ENCODE measurements around the gene MEFV.
"Not testable (repeated sequence)": the region's sequence is repeated elsewhere in the genome, so short reads cannot be mapped to it uniquely, and the experiment has no call there.

The MEFV gene

GRCh38 chr16:3214904-3215600, 41.4 kb downstream of the MEFV start:
- DNase-seq: no peak

DNA sequence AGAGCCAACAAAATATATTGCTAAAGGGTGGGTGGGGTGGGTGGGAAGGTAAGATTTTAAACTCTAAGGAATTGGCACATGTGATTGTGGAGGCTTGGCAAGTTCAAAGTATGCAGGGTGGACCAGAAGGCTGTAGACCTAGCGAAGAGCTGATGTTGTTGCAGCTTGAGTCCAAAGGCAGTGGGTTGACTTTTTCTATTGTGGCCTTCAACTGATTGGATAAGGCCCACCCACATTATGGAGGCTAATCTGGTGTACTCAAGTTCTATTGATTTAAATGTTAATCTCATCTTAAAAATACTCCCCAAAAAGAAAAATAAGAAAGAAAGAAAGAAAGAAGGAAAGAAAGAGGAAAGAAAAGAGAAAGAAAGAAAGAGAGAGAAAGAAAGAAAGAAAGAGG, 43.9 kb downstream of the MEFV start:
- no peak for DNase-seq

DNA sequence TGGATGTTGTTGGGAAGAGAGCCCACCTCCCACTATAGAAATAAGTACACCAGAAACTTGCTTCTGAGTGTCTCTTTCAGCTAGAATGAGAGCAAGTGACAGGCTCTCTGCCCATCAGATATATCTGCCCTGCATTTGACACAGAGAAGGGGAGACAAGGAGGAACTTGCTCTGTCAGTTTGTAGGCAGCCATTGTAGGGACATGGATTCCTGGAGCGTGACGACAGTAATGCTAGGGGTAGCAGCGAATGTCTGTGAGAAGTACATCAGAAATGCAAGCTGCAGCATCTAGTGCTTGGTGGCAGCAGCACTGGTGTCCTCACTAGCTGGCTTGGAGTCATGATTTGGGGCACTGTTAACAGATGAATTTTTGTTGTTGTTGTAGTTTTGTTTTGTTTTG, 44.4 kb downstream of the MEFV start:
- no peak for DNase-seq

DNA sequence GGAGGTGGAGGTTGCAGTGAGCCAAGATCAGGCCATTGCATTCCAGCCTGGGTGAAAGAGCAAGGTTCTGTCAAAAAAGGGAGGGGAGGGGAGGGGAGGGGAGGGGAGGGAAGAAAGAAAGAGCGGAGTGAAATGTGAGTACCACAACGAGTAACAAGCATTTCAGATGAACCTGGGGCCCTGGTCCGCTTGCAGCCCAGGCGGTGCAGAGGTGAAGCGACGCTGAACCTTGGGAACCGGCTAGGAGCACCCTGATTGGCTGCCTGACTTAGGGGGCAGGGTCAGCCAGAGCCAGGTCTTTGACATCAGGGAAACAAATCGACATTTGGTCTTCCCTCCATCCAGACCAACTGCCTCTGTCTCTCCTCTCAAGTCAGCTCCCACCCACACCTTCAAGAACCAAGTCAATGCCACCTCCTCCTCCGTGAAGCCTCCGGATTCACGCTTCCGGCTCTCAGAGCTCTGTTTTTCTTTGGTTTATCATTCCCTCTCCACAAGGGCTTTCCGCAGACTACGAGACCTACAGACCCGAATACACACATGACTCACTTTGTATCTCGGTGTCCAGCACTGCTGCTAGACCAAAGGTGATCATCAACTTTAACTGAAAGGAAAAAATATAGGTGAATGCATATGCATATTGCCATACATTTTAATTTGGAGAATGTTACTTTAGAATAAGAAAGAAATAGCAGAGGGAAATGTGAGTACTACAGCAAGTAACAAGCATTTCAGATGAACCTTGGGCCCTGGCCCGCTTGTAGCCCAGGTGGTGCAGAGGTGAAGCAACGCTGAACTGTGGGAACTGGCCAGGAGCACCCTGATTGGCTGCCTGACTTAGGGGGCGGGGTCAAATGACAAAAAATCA, 49.1 kb downstream of the MEFV start:
- no peak for DNase-seq

GRCh38 chr16:3205939-3206338, 50.5 kb downstream of the MEFV start:
- not testable (repeated sequence) for DNase-seq

GRCh38 chr16:3202903-3203539, 53.4 kb downstream of the MEFV start:
- DNase-seq: no peak

GRCh38 chr16:3198334-3199072, 57.9 kb downstream of the MEFV start:
- DNase-seq: no peak

GRCh38 chr16:3197694-3198333, 58.6 kb downstream of the MEFV start:
- not testable (repeated sequence) for DNase-seq

DNA sequence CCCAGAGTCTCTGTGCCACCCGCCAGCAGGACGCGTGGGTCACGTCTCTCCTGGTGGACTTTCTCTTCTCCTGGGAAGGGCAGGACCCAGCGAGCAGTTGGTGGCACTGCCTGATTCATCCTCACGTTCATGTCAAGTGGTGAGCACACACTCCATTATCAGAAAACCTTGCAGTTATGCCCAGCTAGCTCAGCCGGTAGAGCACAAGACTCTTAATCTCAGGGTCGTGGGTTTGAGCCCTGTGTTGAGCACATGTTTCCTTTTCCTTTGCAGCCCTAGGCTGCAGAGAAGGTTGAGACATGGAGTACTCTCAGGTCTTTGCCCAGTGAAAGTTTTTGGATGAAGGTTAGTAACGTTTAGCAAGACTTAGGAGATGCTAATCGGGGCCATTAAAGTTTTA, 60.5 kb downstream of the MEFV start:
- DNase-seq: no peak

- no peak for DNase-seq
These were observed 61.6 kb downstream of the MEFV start for GRCh38 chr16:3194792-3195191.

DNA sequence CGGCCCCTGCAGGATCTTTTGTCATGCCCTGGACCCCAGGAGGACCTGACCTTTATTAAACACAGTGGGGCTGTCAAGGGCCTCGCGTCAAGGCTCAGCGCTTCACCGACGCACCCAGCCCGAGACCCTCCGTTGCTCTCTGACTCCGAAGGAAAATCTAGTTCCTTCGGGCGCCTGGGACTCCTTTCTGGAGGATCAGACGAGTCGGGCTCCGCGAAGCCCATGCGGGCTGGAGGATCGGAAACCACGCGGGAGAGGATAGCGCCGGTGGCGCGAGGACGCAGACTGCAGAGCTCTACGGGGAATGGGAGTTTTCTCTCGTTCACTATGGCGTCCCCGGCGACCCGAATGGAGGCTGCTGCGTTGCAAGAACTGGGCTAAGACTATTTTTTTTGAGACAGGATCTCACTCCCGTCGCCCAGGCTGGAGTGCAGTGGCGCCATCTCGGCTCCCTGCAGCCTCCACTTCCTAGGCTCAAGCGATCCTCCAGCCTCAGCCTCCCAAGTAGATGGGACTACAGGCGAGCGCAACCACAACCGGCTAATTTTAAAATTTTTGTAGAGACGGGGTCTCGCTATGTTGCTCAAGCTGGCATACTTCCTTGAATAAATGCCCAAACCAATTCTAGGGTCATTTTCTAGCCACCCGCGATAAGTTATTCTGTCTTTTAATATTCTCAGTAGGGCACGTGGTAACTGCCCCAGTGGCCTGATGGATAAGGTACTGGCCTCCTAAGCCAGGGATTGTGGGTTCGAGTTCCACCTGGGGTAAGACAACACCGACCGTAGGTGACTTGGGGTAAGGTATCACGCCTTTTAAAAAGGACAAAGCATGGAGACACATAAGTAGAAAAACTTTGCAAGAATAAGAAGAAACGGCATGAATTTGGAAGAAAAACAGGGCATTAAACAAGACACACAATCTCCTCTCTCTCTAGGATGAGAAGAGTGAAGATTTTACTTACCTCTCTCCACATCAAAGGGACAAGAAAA, 62.9 kb downstream of the MEFV start:
- no peak for DNase-seq

DNA sequence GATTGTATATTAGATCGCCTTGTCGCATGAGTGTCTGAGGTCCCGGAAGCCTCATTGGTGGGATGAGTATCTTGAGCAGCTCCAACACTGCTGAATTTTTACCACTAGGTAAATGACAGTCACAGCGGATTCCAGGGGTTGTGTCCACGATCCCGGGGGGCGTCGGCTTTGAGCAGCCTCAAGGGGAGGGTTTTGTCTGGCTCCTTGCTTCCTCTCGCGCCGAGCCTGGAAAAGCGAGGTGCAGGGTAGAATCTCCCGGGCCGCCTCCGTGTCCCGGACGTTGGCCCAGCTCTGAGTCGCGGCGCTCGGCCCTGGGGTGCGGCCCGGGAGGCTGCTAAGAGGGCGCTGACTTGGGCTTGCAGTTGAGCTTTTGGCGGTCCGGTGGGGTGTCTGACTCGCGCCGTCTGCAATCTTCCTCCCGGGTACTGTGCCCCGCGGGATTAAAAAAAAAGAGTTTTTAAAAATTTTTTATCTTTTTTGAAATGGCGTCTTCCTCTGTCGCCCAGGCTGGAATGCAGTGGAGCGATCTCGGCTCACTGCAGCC, 63.9 kb downstream of the MEFV start:
- DNase-seq: no peak

All from activated T-cell treated with anti-CD3 and anti-CD28 coated beads, Interleukin-2, amount 50 U/mL, for 1 hour (primary cell).